H9 (cell line): ENCODE results near the gene BANP. TPM values are rescaled to one million over a fixed set of nuclear protein-coding genes. Genes with fewer than 3 reads are reported as not detected.

Experiments used
- DNase-seq: peaks from one replicate; pipeline ENCODE4 v3.0.0-alpha.2; 2017
- H2AFZ ChIP-seq: one replicate; pipeline ENCODE4 v1.6.1; 2013; ENCODE audit warnings: mild to moderate bottlenecking, low read length, control low read depth, moderate library complexity
- H2AK5ac ChIP-seq: 2 replicates; pipeline ENCODE4 v1.6.1; 2013; ENCODE audit warnings: low read length, control low read depth, mixed read lengths; ENCODE audit not compliant: insufficient read length
- H2BK120ac ChIP-seq: one replicate; pipeline ENCODE4 v1.6.1; 2013; ENCODE audit warnings: low read depth, mild to moderate bottlenecking, low read length, control low read depth, inconsistent platforms; ENCODE audit not compliant: poor library complexity, severe bottlenecking
- H2BK12ac ChIP-seq: 2 replicates; pipeline ENCODE4 v1.6.1; 2013; ENCODE audit warnings: low read length, control low read depth, mixed read lengths, low read depth; ENCODE audit not compliant: insufficient read length
- H2BK15ac ChIP-seq: 2 replicates; pipeline ENCODE4 v1.6.1; 2013; ENCODE audit warnings: low read depth, low read length, control low read depth
- H2BK20ac ChIP-seq: one replicate; pipeline ENCODE4 v1.6.1; 2013; ENCODE audit warnings: low read depth, mild to moderate bottlenecking, low read length, control low read depth, inconsistent platforms; ENCODE audit not compliant: poor library complexity, severe bottlenecking
- H2BK5ac ChIP-seq: 2 replicates; pipeline ENCODE4 v1.6.1; 2013; ENCODE audit warnings: low read length, control low read depth, mixed read lengths; ENCODE audit not compliant: insufficient read length
- H3K14ac ChIP-seq: 2 replicates; pipeline ENCODE4 v1.6.1; 2013; ENCODE audit warnings: low read length, control low read depth; ENCODE audit not compliant: insufficient read depth
- H3K18ac ChIP-seq: 2 replicates; pipeline ENCODE4 v1.6.1; 2013; ENCODE audit warnings: low read depth, mild to moderate bottlenecking, mixed read lengths, low read length, control low read depth; ENCODE audit not compliant: insufficient read length
- H3K23ac ChIP-seq: 2 replicates; pipeline ENCODE4 v1.6.1; 2013; ENCODE audit warnings: low read length, control low read depth, mixed read lengths, low read depth; ENCODE audit not compliant: insufficient read length
- H3K23me2 ChIP-seq: 2 replicates; pipeline ENCODE4 v1.6.1; 2013; ENCODE audit warnings: low read depth, mild to moderate bottlenecking, mixed read lengths, low read length, control low read depth; ENCODE audit not compliant: insufficient read length, poor library complexity, severe bottlenecking
- H3K27ac ChIP-seq: 2 replicates; pipeline ENCODE4 v1.5.1; 2013; ENCODE audit warnings: low read length, control low read depth, mixed read lengths, low read depth; ENCODE audit not compliant: insufficient read length
- H3K27me3 ChIP-seq: 2 replicates; pipeline ENCODE4 v1.6.1; 2013; ENCODE audit warnings: low read length, control low read depth, inconsistent platforms; ENCODE audit not compliant: insufficient read depth
- H3K4ac ChIP-seq: 2 replicates; pipeline ENCODE4 v1.6.1; 2013; ENCODE audit warnings: low read depth, mild to moderate bottlenecking, control low read depth, inconsistent platforms, low read length, moderate library complexity
- H3K4me1 ChIP-seq: 2 replicates; pipeline ENCODE4 v1.6.1; 2013; ENCODE audit warnings: low read length, control low read depth, inconsistent platforms; ENCODE audit not compliant: insufficient read depth
- H3K4me2 ChIP-seq: 2 replicates; pipeline ENCODE4 v1.6.1; 2013; ENCODE audit warnings: low read length, control low read depth, mixed read lengths; ENCODE audit not compliant: insufficient read length, insufficient read depth
- H3K56ac ChIP-seq: 2 replicates; pipeline ENCODE4 v1.6.1; 2013; ENCODE audit warnings: low read depth, mild to moderate bottlenecking, mixed read lengths, low read length, control low read depth; ENCODE audit not compliant: insufficient read length
- H3K79me1 ChIP-seq: 2 replicates; pipeline ENCODE4 v1.6.1; 2013; ENCODE audit warnings: low read depth, mild to moderate bottlenecking, moderate library complexity, low read length, control low read depth, inconsistent platforms; ENCODE audit not compliant: insufficient read depth, poor library complexity, severe bottlenecking
- H3K79me2 ChIP-seq: 2 replicates; pipeline ENCODE4 v1.6.1; 2013; ENCODE audit warnings: low read length, control low read depth, inconsistent platforms; ENCODE audit not compliant: insufficient read depth
- H3K9ac ChIP-seq: 2 replicates; pipeline ENCODE4 v1.6.1; 2013; ENCODE audit warnings: low read length, control low read depth, mixed read lengths; ENCODE audit not compliant: insufficient read length; ENCODE audit errors: extremely low read depth
- H3K9me3 ChIP-seq: one replicate; pipeline ENCODE4 v1.6.1; 2013; ENCODE audit warnings: low read depth, low read length, inconsistent platforms; ENCODE audit not compliant: control insufficient read depth
- H3T11ph ChIP-seq: one replicate; pipeline ENCODE4 v1.6.1; 2013; ENCODE audit warnings: mild to moderate bottlenecking, low read length, control low read depth, inconsistent platforms
- H4K20me1 ChIP-seq: one replicate; pipeline ENCODE4 v1.6.1; 2013; ENCODE audit not compliant: control insufficient read depth, insufficient read length, insufficient read depth
- H4K5ac ChIP-seq: 2 replicates; pipeline ENCODE4 v1.6.1; 2013; ENCODE audit warnings: low read depth, mild to moderate bottlenecking, mixed read lengths, low read length, control low read depth; ENCODE audit not compliant: insufficient read length
- H4K8ac ChIP-seq: replicated peaks from 2 replicates; pipeline ENCODE4 v1.6.1; 2013; ENCODE audit warnings: low read length, control low read depth, mixed read lengths, low read depth; ENCODE audit not compliant: insufficient read length
- H4K91ac ChIP-seq: 2 replicates; pipeline ENCODE4 v1.6.1; 2013; ENCODE audit warnings: low read depth, mild to moderate bottlenecking, moderate library complexity, mixed read lengths, low read length, control low read depth; ENCODE audit not compliant: insufficient read length
- H3K27ac Mint-ChIP-seq, 3 experiments: 2 replicates in 2 of 3; 3 replicates in 1 of 3; pipeline ENCODE4 v1.8.0; 2020 to 2021; ENCODE audit warnings: mixed read lengths in 3 of 3, mild to moderate bottlenecking in 1 of 3, moderate library complexity in 1 of 3
- H3K27me3 Mint-ChIP-seq: 2 replicates; pipeline ENCODE4 v1.8.0; 2021; ENCODE audit warnings: low read depth, mild to moderate bottlenecking, moderate library complexity, mixed read lengths
- H3K36me3 Mint-ChIP-seq, 3 experiments: 2 replicates in 2 of 3; 3 replicates in 1 of 3; pipeline ENCODE4 v1.8.0; 2020 to 2021; ENCODE audit warnings: low read depth in 3 of 3, mixed read lengths in 3 of 3; ENCODE audit not compliant: insufficient read depth in 1 of 3
- H3K4me1 Mint-ChIP-seq, 2 experiments: 2 replicates each; pipeline ENCODE4 v1.8.0; 2020; ENCODE audit warnings: mixed read lengths in 2 of 2
- H3K4me3 Mint-ChIP-seq, 2 experiments: 2 replicates in 1 of 2; 3 replicates in 1 of 2; pipeline ENCODE4 v1.8.0; 2020 to 2021; ENCODE audit warnings: mild to moderate bottlenecking in 2 of 2, mixed read lengths in 2 of 2, moderate library complexity in 1 of 2
- H3K9me3 Mint-ChIP-seq, 2 experiments: 2 replicates in 1 of 2; 3 replicates in 1 of 2; pipeline ENCODE4 v1.8.0; 2020; ENCODE audit warnings: mild to moderate bottlenecking in 2 of 2, mixed read lengths in 2 of 2, moderate library complexity in 1 of 2
- WGBS: extraction: QIAGEN DNeasy Blood & Tissue Kit; methylation state at CpG from one replicate; pipeline ENCODE4 v1.1.7; 2013; ENCODE audit warnings: missing lambda C conversion rate, low lambda C conversion rate, mixed read lengths; ENCODE audit not compliant: insufficient read length; ENCODE audit errors: extremely low coverage; 5-methylcytosine and 5-hydroxymethylcytosine counted together
- total RNA-seq: library from RNA; stranded (reverse); gene quantifications from 2 replicates; pipeline ENCODE4 v1.2.1, GENCODE V29; 2021
- TF ChIP-seq, protein P1 (sequence below): fragments of 200-600 bp; sonication (generic); conservative IDR thresholded peaks from 3 replicates; pipeline ENCODE4 v1.8.0; 2021; ENCODE audit warnings: antibody characterized with exemption, mild to moderate bottlenecking

The BANP gene
- total RNA-seq, 1 experiment from 2014 or later: 24.9 TPM

DNA sequence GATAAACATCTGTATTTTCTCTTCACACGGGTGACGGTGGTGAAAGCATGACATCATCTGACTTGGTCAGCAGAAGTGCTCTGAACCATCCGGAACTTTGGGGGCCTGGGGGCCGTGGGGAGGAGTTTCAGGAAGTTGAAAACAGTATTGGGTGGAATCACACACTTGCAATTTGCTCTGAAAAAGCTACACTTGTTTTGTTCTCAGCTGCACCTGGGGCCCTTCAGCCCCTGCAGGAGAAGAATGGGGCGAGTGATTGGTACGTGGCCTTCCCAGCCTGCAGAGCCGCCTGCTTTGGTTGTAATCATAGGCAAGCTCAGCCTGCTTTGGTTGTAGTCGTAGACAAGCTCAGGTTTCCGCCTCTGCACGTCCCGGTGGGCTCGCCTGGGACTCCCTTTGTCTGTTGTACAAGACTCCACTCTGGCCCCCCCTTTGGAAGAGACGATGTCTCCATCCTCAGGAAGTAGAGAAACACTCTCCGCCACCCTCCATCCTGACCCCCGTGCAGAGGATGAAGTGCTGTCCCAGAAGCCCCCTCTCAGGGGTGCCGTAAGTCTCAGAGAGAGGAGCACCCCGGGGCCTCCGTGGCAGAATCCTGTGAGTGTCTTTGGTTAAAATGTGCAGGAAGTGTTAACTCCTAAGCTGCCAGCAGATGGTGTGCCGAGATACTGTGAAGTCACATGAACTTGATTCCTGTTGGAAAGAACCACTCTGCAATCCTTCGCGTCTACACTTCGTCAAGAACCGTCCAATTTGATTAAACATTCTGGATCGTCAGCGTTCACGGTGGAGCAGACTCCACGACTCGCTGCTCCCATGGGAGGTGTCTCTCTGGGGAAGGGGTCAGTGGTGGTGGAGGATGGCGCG is 5.4 kb downstream of the BANP start:
- no peak overlapping the region for H4K5ac ChIP-seq
- H4K8ac ChIP-seq: no peak overlapping the region
- H3K4me2 ChIP-seq: no peak overlapping the region
- H3K79me2 ChIP-seq: peaks cover 20% of the 10 kb centered on the region; the same call in 1 of the 2 replicates
- no CpG with 5 or more reads among the region's 30 CpGs for WGBS
- H3K36me3 Mint-ChIP-seq: peaks cover 14 to 38% (median 30%) of the 10 kb centered on the region in 3 experiments
- H3K4me1 ChIP-seq: no peaks in the 10 kb centered on the region
- no peaks in the 10 kb centered on the region for H3K27me3 ChIP-seq
- H3K18ac ChIP-seq: no peak overlapping the region
- H2BK20ac ChIP-seq: no peak overlapping the region
- H3K9me3 Mint-ChIP-seq: no peaks in the 10 kb centered on the region
- H3K79me1 ChIP-seq: peaks cover 14% of the 10 kb centered on the region
- H3K23ac ChIP-seq: no peak overlapping the region
- H3K23me2 ChIP-seq: peaks cover 7% of the 10 kb centered on the region
- no peak overlapping the region for H2AFZ ChIP-seq
- no peak overlapping the region for H3K14ac ChIP-seq
- H2BK12ac ChIP-seq: no peak overlapping the region
- H3K4ac ChIP-seq: no peak overlapping the region
- H2BK15ac ChIP-seq: no peak overlapping the region
- H3K4me3 Mint-ChIP-seq: no peak overlapping the region
- H3K27ac Mint-ChIP-seq: peak overlapping the region; percentile 88 to 96 (median 89)
- no peaks in the 10 kb centered on the region; the same call in none of the 2 replicates for H3K27me3 Mint-ChIP-seq
- no peak overlapping the region for H2BK5ac ChIP-seq
- no peak overlapping the region for H3T11ph ChIP-seq
- no peaks in the 10 kb centered on the region for H3K9me3 ChIP-seq
- H3K9ac ChIP-seq: no peak overlapping the region
- H4K20me1 ChIP-seq: no peaks in the 10 kb centered on the region
- no peak overlapping the region for H3K56ac ChIP-seq
- no peak overlapping the region for H3K27ac ChIP-seq
- H2BK120ac ChIP-seq: no peak overlapping the region
- TF ChIP-seq, protein P1, sequence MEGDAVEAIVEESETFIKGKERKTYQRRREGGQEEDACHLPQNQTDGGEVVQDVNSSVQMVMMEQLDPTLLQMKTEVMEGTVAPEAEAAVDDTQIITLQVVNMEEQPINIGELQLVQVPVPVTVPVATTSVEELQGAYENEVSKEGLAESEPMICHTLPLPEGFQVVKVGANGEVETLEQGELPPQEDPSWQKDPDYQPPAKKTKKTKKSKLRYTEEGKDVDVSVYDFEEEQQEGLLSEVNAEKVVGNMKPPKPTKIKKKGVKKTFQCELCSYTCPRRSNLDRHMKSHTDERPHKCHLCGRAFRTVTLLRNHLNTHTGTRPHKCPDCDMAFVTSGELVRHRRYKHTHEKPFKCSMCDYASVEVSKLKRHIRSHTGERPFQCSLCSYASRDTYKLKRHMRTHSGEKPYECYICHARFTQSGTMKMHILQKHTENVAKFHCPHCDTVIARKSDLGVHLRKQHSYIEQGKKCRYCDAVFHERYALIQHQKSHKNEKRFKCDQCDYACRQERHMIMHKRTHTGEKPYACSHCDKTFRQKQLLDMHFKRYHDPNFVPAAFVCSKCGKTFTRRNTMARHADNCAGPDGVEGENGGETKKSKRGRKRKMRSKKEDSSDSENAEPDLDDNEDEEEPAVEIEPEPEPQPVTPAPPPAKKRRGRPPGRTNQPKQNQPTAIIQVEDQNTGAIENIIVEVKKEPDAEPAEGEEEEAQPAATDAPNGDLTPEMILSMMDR: peak; percentile 52
- DNase-seq: no peak
- H3K4me1 Mint-ChIP-seq: peaks cover 44 to 46% of the 10 kb centered on the region in 2 experiments
- no peak overlapping the region for H2AK5ac ChIP-seq
- H4K91ac ChIP-seq: no peak overlapping the region
